B cell (primary cell): ENCODE measurements around the gene TMEM132D.

Source experiments
- EZH2 ChIP-seq: IDR thresholded peaks from 2 replicates; pipeline ENCODE4 v1.6.1; 2012; ENCODE audit warnings: borderline replicate concordance, low read depth, mild to moderate bottlenecking, moderate library complexity, low read length; ENCODE audit not compliant: insufficient read depth, poor library complexity, severe bottlenecking
- TF ChIP-seq, protein P1 (sequence below): fragments of 200-600 bp; IDR thresholded peaks from one replicate; pipeline ENCODE4 v1.8.0; 2022; ENCODE audit warnings: antibody characterized with exemption, mild to moderate bottlenecking

DNA sequence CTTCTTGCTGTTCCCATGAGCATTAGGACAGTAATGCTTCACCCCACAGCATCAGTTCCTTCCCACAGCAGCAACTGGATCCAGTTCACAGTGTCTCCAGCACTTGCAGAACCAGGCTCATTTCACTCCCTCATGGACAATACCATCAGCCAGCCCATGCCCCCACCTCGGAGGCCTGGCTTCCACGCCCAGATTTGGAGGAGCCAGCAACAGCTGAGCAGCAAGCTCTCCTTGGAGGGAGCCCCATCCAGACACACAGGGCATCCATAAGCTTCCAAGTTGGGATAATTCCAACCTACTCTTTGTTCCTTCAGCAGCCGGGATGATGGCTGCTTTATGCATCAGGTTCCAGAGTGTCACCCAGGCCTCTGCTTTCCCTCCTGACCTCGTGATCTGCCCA lies 800.6 kb downstream of the TMEM132D start:
- TF ChIP-seq, protein P1, sequence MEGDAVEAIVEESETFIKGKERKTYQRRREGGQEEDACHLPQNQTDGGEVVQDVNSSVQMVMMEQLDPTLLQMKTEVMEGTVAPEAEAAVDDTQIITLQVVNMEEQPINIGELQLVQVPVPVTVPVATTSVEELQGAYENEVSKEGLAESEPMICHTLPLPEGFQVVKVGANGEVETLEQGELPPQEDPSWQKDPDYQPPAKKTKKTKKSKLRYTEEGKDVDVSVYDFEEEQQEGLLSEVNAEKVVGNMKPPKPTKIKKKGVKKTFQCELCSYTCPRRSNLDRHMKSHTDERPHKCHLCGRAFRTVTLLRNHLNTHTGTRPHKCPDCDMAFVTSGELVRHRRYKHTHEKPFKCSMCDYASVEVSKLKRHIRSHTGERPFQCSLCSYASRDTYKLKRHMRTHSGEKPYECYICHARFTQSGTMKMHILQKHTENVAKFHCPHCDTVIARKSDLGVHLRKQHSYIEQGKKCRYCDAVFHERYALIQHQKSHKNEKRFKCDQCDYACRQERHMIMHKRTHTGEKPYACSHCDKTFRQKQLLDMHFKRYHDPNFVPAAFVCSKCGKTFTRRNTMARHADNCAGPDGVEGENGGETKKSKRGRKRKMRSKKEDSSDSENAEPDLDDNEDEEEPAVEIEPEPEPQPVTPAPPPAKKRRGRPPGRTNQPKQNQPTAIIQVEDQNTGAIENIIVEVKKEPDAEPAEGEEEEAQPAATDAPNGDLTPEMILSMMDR: no peak
- no peak for TF ChIP-seq EZH2
